ENCODE measurements around the gene HMGA1.

DNA sequence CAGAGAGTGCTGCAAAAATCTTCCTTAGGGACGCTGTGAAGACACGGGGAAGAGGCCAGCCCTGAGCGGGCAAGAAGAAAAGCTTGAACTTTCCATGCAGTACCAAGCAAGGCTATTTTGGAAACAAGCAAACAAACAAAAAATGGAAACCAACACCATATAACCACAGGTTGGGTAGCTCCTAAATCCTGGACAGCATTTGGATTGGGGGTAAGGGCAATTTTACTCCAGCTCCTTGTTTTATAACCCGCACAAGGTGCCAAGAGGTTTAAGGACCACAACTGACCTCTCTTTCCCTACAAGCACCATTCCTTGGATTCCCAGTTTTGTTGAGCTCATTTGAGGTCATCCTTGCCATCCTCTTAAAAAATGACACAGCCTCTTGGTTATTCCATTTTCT is 43.5 kb downstream of the HMGA1 start:
- TF ChIP-seq CTCF (IDR thresholded peaks at IDR 0.05) (no peak), POLR2A (IDR thresholded peaks at IDR 0.05) (no peak)

All from thyroid gland (tissue), 4 donors.